WTC11 (cell line): Measurements from ENCODE around the gene STK38L. TPM values are rescaled to one million over a fixed set of nuclear protein-coding genes. Genes with fewer than 3 reads are reported as not detected.

Experiments
- ATAC-seq: fragments of 200-7000 bp; cut with Tn5 transposase; 2 replicates; pipeline ENCODE4 v1.10.0; 2021; ENCODE audit warnings: mild to moderate bottlenecking, moderate library complexity
- CTCF ChIA-PET: fragments of 300-600 bp; sonication (Branson Sonifier 250); formaldehyde crosslinking; loops from one replicate; lab custom pipeline; 2021; ENCODE audit warnings: antibody characterized with exemption; lab: Charles Lee
- POLR2A ChIA-PET: fragments of 350-600 bp; sonication (Branson Sonifier 250); formaldehyde crosslinking; loops from one replicate; lab custom pipeline; 2021; ENCODE audit warnings: antibody characterized with exemption; lab: Charles Lee
- DNase-seq: peaks from one replicate; pipeline ENCODE4 v3.0.0; 2021; ENCODE audit warnings: low spot score
- H3K27ac Mint-ChIP-seq: 2 replicates; pipeline ENCODE4 v1.8.0; 2021; ENCODE audit warnings: mixed read lengths
- H3K27me3 Mint-ChIP-seq: 2 replicates; pipeline ENCODE4 v1.8.0; 2021; ENCODE audit warnings: low read depth, mild to moderate bottlenecking, moderate library complexity, mixed read lengths
- H3K36me3 Mint-ChIP-seq: 2 replicates; pipeline ENCODE4 v1.8.0; 2021; ENCODE audit warnings: mixed read lengths
- H3K4me1 Mint-ChIP-seq: 2 replicates; pipeline ENCODE4 v1.8.0; 2022; ENCODE audit warnings: mixed read lengths
- H3K4me3 Mint-ChIP-seq: 2 replicates; pipeline ENCODE4 v1.8.0; 2021; ENCODE audit warnings: mild to moderate bottlenecking, moderate library complexity, mixed read lengths
- H3K9me3 Mint-ChIP-seq: 2 replicates; pipeline ENCODE4 v1.8.0; 2021; ENCODE audit warnings: mixed read lengths
- ATF2 ChIP-seq: sonication (generic); formaldehyde crosslinking; IDR thresholded peaks from 2 replicates; pipeline ENCODE4 v1.8.1; 2022; ENCODE audit warnings: low read depth, missing genetic modification reagents, borderline replicate concordance
- CBFB ChIP-seq: sonication (generic); formaldehyde crosslinking; IDR thresholded peaks from 2 replicates; pipeline ENCODE4 v1.8.1; 2022; ENCODE audit warnings: mild to moderate bottlenecking, low read depth, missing genetic modification reagents
- CREB1 ChIP-seq: sonication (generic); formaldehyde crosslinking; IDR thresholded peaks from 2 replicates; pipeline ENCODE4 v1.8.0; 2023; ENCODE audit warnings: mild to moderate bottlenecking, missing genetic modification reagents
- CREM ChIP-seq: sonication (generic); formaldehyde crosslinking; IDR thresholded peaks from 2 replicates; pipeline ENCODE4 v1.8.1; 2022; ENCODE audit warnings: mild to moderate bottlenecking, missing genetic modification reagents, moderate library complexity
- E2F1 ChIP-seq: sonication (generic); formaldehyde crosslinking; IDR thresholded peaks from 2 replicates; pipeline ENCODE4 v1.8.0; 2022; ENCODE audit warnings: mild to moderate bottlenecking, missing genetic modification reagents
- E2F5 ChIP-seq: sonication (generic); formaldehyde crosslinking; IDR thresholded peaks from 2 replicates; pipeline ENCODE4 v1.8.1; 2022; ENCODE audit warnings: mild to moderate bottlenecking, moderate library complexity, missing genetic modification reagents
- GTF2I ChIP-seq: fragments of 250-450 bp; sonication (Bioruptor Pico); conservative IDR thresholded peaks from 2 replicates; pipeline ENCODE4 v1.4.0; 2021; ENCODE audit warnings: mild to moderate bottlenecking
- IRF2 ChIP-seq: sonication (generic); formaldehyde crosslinking; IDR thresholded peaks from 2 replicates; pipeline ENCODE4 v1.8.0; 2022; ENCODE audit warnings: low read depth, missing genetic modification reagents, borderline replicate concordance
- JUN ChIP-seq: sonication (generic); formaldehyde crosslinking; IDR thresholded peaks from 2 replicates; pipeline ENCODE4 v1.8.0; 2023; ENCODE audit warnings: mild to moderate bottlenecking, missing genetic modification reagents
- KAT7 ChIP-seq: sonication (generic); formaldehyde crosslinking; IDR thresholded peaks from 2 replicates; pipeline ENCODE4 v1.8.1; 2023; ENCODE audit warnings: missing genetic modification reagents, mild to moderate bottlenecking, borderline replicate concordance
- OVOL2 ChIP-seq: fragments of 250-450 bp; sonication (Bioruptor Pico); IDR thresholded peaks from 2 replicates; pipeline ENCODE4 v1.9.0; 2021; ENCODE audit warnings: mild to moderate bottlenecking, borderline replicate concordance
- PRDM15 ChIP-seq: sonication (generic); formaldehyde crosslinking; IDR thresholded peaks from 2 replicates; pipeline ENCODE4 v1.8.0; 2022; ENCODE audit warnings: missing genetic modification reagents
- SOX15 ChIP-seq: fragments of 250-450 bp; sonication (Bioruptor Pico); IDR thresholded peaks from 2 replicates; pipeline ENCODE4 v1.9.0; 2021; ENCODE audit warnings: mild to moderate bottlenecking
- SP1 ChIP-seq: sonication (generic); formaldehyde crosslinking; conservative IDR thresholded peaks from 2 replicates; pipeline ENCODE4 v1.8.1; 2022; ENCODE audit warnings: missing genetic modification reagents
- TEAD1 ChIP-seq: sonication (generic); formaldehyde crosslinking; IDR thresholded peaks from 2 replicates; pipeline ENCODE4 v1.8.0; 2022; ENCODE audit warnings: mild to moderate bottlenecking, missing genetic modification reagents
- USF1 ChIP-seq: sonication (generic); formaldehyde crosslinking; IDR thresholded peaks from 2 replicates; pipeline ENCODE4 v1.8.0; 2022; ENCODE audit warnings: mild to moderate bottlenecking, missing genetic modification reagents
- ZNF138 ChIP-seq: sonication (generic); formaldehyde crosslinking; conservative IDR thresholded peaks from 2 replicates; pipeline ENCODE4 v1.8.1; 2022; ENCODE audit warnings: mild to moderate bottlenecking, moderate library complexity, missing genetic modification reagents
- ZNF219 ChIP-seq: sonication (generic); formaldehyde crosslinking; IDR thresholded peaks from 2 replicates; pipeline ENCODE4 v1.8.0; 2023; ENCODE audit warnings: missing genetic modification reagents, mild to moderate bottlenecking, borderline replicate concordance
- ZNF396 ChIP-seq: fragments of 250-450 bp; sonication (Bioruptor Pico); IDR thresholded peaks from 2 replicates; pipeline ENCODE4 v1.8.0; 2021; ENCODE audit warnings: mild to moderate bottlenecking, moderate library complexity, borderline replicate concordance
- ZNF512 ChIP-seq: sonication (generic); formaldehyde crosslinking; IDR thresholded peaks from 2 replicates; pipeline ENCODE4 v1.8.1; 2022; ENCODE audit warnings: missing genetic modification reagents, borderline replicate concordance
- total RNA-seq: library from RNA; stranded (reverse); gene quantifications from 3 replicates; pipeline ENCODE4 v1.2.3, GENCODE V29; 2021

Gene STK38L
- total RNA-seq, 1 experiment from 2014 or later = 47.2 TPM

GRCh38 chr12:27344760-27345159 lies 100.7 kb downstream of the STK38L start:
- Mint-ChIP-seq H3K27me3 (no peaks in the 10 kb centered on the region), H3K4me3 (no peak overlapping the region), H3K27ac (peak overlapping the region; percentile 12; the same call in 1 of the 2 replicates), H3K4me1 (peaks cover 51% of the 10 kb centered on the region), H3K9me3 (no peaks in the 10 kb centered on the region), H3K36me3 (no peaks in the 10 kb centered on the region)
- ChIA-PET CTCF (no interaction called here), POLR2A (no interaction called here)
- TF ChIP-seq SOX15 (CRISPR knock-in tag) = no peak
- TF ChIP-seq KAT7 = no peak
- TF ChIP-seq JUN (CRISPR knock-in tag) = no peak
- no peak for TF ChIP-seq TEAD1 (CRISPR knock-in tag)
- no peak for TF ChIP-seq PRDM15 (CRISPR knock-in tag)
- no peak for TF ChIP-seq ZNF219 (CRISPR knock-in tag)
- no peak for TF ChIP-seq E2F1 (CRISPR knock-in tag)
- TF ChIP-seq CREB1 (CRISPR knock-in tag) = no peak
- no peak for TF ChIP-seq ATF2
- TF ChIP-seq ZNF396 (CRISPR knock-in tag) = no peak
- TF ChIP-seq IRF2 (CRISPR knock-in tag) = no peak
- no peak for TF ChIP-seq SP1 (CRISPR knock-in tag)
- no peak for TF ChIP-seq E2F5
- no peak for TF ChIP-seq ZNF512
- no peak for TF ChIP-seq OVOL2 (CRISPR knock-in tag)
- TF ChIP-seq ZNF138 (CRISPR knock-in tag) = no peak
- TF ChIP-seq CBFB (CRISPR knock-in tag) = no peak
- TF ChIP-seq CREM (CRISPR knock-in tag) = no peak
- no peak for TF ChIP-seq GTF2I (CRISPR knock-in tag)
- TF ChIP-seq USF1 = no peak
- ATAC-seq (peak; percentile 33; the same call in 1 of the 2 replicates), DNase-seq (no peak)
